NCI-H187 (cell line): ENCODE data around the gene ETS1.

ENCODE experiments used
- DNase-seq, 2 experiments: peaks; one replicate each; lab custom pipeline; 2025; lab: John Stamatoyannopoulos, UW

ETS1 gene

DNA sequence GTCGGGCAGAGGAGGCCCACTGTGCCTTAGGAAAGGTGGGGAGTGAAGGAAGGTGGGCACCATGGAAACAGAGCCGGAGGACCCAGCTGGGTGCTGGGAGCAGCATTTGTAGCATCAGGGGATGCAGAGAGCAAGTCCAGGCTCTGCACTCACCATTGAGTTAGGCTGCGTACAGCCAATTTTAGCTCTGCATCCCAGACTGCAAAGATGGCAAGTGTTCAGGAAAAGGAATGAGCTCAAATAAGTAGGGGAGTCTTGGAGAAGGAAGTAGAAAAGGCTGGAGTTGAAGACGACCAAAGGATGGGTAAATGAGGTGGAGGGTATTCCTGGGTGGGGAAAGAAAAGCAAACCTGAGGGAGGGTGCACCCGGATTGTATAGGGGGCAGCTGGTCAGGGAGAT lies 31.6 kb upstream of the ETS1 start:
- no peak for DNase-seq

DNA sequence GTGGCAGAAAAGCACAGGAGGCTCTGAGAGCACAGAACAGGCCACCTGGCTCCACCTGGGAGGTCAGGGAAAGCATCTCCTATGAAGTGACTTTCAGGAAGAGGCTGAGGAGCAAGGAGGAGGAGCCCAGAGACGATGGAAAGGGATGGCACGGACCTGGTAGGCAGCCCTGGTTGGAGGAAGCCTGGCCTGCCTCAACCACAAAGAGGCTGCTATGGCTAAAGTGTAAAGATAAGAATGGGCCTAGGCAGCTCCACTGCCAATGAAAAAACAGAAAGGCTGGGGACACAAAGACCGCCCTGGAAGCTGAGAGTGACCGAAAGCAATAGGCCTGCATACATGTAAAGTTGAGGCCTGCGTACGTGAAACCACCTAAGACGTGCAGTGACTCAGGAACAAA lies 31.2 kb upstream of the ETS1 start:
- DNase-seq, result no peak

DNA sequence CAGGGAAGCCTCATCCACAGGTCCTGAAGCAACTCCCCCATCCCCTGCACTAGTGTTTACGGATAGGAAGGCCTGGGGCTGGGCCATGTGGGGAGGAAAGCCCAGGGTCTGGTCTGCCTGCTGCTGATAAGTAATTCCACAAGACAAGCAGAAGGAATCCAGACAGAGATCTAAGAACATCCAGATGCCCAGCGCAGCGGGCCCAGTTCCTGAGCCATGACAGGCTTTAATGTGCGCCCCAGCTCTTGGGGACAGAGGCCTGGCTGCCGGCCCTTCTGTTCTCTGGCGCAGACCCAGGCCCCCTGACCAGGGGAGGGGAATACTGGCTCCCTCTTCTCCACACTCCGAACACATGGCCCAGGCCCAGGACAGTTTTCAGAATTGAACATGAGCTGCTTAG lies 28.8 kb upstream of the ETS1 start:
- no peak for DNase-seq

DNA sequence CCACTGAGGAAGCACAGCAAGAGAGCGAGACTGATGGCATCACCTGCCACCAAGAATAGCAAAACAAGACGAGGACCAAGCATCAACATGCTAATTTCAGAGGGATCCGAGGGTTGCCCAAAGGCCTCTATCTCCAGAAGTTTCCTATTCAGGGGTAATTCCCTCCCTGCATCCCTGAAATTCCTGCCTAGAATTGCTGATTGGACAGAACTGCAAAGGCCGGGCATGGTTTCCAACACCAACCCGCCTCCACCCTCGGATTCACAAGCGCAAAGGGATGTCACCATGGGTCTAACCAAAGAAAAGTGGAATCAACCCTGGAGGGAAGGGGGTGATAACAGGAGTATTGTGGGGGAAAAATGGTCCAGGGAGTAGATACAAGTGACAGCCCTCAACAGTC lies 28.3 kb upstream of the ETS1 start:
- DNase-seq, result no peak

DNA sequence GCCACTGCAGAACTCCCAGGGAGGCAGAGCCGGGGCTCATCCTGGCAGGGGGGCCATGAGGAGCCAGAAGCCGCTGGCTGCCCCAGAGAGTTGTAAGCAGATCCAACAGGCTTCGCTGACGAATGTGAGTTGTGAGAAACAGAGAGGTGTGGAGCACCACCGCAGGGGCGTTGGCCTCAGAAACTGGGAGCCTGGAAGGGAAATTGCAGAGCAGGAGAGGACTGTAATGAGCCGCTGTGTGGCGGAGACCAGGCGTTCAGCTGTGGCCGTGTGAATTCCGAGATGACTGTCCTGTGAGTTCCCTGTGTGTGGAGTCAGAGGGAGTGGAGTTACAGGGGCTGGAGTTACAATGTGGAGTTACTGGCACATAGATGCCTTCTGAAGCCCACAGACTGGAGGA lies 27.7 kb upstream of the ETS1 start:
- DNase-seq, result no peak

DNA sequence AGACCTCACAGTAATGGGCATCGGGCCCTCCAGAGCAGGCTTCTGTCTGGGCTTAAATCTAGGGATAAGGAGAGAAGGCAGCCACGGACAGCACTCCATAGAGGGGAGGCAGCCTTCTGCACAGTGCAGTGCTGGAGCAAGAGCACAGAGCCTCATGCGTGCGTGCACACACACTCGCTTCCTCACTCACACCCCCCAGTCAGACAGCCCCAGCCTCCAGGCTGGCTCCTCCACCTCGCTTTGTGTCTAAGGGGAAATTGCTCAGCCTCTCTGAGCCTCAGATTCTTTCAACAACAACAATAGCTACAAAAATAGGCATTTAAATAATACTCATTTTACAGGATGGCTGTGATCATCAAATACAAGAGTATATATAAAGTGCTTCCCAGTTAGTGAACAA lies 26.7 kb upstream of the ETS1 start:
- DNase-seq, result no peak

DNA sequence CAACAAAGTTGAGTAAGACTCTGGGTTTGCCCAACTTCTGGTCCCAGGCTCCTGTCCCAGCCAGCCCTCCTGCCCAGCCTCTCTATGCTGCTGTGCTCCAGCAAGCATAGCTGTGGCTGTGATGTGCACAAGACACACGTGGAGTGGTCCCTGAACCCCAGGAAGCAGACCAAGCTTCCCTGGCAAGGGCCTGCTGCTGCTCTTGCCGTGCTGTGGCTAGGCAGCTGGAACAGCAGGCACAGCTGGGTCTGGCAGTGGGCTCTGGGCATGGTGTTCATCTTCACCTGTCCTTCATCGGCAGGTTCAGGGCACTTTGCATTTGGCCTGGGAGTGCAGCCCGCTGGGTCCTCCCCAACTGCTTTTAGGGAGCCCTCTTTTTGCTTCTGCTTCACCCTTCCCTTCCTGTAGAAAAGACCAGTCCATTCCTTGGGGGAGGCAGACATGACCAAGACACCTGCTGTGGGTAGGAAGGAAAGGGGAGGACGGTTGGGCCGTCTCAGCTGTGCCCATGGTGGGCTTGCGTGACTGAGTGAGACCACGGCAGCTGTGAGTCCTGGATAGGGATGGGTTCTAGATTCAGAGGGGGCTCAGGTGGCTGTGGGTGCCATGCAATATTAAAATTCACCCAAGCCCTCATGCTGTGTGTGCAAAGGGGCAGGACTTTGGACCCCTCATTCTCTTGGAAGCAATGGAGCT lies 26.1 kb upstream of the ETS1 start:
- DNase-seq, result no peak

DNA sequence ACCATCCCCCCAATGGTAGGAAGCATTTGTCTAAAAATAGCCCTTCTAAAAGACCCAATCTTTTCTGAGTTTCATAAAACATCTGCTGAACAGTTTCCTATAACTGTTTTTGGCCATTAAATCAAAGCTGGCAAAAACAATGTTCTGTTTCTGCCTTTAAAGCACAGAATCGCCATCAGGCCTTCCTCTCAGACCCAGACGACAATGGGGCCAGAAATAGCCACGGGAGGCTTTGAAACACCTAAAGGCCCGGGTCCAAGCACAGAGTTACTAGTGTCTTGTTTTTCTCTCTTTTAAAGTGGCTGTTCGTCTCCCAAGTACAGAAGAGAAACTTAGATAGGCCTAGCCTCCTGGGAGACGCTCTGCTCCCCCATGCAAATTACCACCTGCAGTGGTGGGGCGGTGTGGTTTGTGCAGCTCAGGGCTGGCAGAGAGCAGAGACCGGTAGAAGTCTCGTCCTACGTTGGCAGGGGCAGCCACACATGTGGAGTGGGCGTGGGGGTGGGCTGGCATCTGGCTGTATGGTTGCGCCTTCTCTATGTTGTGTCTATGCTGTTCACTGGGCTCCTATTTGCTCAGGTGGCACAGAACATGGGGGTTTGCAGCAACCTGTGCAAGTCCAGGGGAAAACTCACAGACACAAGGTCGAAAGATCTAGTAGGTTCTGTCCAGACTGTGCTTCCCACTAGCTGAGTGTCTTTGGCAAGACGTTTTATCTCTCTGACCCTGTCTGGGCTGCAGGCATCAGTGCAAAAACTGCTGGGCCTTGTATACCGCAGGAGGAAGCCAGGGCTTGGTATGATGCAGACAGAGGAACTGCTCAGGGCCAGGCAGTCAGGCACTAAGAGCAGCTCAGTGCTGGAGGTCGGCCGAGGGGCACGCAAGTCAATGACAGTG lies 23.6 kb upstream of the ETS1 start:
- no peak for DNase-seq

DNA sequence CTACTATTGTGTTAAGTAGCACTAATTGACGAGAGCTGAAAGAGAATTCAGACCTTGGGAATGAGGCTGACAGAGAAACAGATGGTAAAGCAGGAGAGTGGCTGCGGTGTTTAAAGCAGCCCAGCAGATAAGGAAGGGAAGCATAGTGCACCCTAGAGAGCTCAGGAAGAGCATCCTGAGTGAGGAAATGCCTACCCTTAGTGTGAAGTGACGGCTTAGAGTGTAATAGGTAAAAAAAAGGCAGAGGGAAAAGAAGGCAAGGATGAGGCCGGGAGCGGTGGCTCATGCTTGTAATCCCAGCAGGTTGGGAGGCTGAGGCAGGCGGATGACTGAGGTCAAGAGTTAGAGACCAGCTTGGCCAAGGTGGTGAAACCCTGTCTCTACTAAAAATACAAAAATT lies 22.4 kb upstream of the ETS1 start:
- DNase-seq, result no peak

DNA sequence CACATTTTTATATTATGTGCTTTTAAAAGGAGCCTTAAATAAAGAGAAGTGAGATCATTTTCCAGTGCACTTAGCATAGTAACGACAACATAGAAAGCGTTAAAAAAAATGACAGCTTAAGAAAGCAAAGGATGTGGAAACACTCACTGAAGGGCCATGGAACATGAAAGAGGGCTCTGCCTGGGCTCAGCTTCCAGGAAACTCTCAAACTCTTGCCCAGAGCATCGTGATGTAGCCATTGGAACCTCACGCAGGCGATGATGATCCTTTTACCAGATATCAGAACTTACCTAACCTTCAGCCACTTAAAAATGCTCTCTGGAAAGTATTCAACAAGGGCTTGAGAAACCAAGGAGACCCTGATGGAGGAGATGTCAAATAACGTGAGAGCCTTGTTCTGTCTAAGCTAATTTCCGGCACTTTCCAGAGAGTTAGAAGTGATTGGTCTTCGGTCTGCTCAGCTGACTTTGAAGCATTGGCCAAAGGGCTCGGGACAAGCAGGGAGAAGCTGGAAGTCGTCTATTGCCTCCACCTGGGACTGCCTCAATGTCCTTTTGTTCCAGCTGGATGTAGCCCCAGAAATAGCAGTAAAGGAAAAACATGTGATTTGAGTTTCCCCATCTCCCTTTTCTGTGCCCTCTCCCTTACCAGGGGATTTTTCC lies 21.5 kb upstream of the ETS1 start:
- DNase-seq, result no peak

DNA sequence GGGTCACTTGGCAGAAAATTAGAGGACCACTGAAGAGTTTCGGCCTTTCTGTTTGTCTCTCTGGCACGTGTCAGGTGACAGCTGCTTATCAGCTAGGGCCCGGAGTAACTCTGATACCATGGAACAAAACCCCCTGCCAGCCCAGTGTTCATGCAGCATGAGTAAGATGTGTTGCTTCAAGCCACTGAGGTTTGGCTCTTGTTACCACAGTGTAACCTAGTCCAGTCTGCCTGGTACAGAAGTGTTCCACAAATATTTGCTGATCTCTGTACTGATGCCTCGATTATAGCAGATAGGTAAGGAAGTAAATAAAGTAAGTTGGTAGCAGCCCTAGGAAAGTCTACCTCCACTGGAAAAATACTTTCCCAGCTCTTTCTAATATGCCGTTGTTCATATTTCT lies 20.5 kb upstream of the ETS1 start:
- DNase-seq, result no peak

DNA sequence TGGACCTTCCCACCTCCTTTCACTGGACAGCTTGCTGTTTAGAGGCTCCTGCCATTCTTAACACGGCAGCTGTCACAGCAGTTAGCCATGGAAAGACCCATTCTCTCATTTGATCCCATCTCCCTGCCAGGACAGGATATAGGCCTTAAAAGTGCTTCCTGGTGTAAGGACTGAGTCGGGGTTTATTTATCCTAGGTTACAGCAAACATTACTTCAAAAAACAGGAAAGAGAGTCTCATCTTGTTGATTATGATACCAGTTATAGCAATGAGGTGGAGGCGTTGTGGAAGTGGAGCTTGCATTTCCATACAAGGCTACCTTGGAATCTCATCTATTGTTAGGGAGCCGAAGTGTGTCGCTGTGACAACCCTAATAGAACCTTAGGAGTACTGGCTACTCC lies 17.4 kb upstream of the ETS1 start:
- no peak for DNase-seq

DNA sequence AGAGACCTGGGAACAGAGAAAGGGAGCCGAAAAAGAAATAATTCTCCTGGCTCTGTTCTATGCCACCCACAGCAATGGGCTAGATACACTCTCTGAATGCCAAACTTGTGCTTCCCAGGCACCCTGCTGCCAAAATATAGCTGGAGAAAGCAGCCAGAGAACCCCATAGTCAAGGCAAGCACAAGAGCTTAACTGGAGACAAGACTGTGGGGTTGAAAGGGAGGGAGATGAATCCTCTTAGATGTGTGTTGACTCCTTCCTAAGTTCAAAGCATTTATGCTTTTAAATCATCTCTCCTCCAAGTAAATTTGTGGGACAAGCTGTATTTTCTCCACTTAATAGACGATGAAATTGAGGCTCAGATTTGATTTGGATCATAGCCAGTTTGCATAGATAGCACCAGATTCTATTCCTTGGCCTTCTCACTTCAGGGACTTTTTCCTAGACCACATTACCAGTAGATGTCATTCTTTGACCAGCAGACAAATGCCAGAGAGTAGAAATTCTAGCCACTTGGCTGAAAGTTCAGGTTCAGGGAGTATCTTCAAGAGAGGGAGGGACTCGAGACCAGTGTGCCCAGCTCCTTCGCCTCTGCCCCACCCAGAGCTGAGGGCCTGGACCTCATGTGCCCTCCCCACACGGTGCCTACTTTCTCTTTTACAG lies 16.5 kb upstream of the ETS1 start:
- no peak for DNase-seq

DNA sequence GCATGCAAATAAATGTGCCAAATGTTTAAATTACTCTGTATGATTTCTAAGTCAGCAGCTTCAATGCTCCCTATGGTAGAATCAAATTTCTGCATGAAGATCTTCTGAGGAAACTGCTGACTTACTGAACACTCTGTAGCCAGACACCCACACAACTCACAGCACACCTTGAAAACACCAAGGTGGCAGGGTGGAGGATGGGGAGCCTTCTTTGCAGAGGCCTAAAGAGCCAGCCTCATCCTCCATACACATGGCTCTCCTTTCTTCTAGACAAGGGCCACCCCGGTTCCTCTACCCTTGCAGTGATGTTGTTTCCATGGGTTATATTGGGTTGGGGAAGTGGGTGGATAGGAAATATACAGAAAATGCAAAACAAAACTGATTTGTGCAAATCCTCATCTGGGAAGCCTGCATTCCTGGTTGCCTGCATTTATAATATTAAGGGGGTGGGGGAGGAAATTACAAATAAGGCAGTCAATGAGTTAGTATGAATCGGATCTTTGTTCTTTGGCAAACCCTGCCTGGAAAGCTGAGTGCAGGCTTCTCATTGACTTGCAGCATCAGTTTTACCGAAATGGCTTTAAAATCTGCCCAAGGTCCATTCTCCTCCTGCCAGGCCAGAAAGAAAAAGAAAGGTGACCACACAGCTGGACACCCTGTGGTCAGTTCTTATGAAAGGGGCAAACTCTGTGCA lies 15.8 kb upstream of the ETS1 start:
- no peak for DNase-seq

DNA sequence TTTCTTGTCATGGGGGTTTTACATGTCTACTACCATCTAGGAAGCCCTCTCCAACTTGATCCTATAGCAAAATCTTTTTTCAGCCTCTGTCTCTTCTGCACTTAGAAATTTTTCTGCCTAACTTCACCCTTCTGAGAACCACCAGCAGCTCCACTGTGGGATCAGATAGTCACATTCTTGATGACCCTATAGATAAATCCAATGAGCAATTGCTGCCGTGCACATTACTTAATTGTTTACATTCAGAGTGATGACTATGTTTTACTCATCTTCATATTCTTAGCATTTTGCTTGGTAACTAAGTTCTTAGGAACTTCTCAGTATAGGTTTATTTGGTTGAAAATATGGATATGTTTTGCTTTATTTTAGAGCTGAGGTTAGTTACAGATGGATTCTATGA lies 12.4 kb upstream of the ETS1 start:
- DNase-seq, result no peak

DNA sequence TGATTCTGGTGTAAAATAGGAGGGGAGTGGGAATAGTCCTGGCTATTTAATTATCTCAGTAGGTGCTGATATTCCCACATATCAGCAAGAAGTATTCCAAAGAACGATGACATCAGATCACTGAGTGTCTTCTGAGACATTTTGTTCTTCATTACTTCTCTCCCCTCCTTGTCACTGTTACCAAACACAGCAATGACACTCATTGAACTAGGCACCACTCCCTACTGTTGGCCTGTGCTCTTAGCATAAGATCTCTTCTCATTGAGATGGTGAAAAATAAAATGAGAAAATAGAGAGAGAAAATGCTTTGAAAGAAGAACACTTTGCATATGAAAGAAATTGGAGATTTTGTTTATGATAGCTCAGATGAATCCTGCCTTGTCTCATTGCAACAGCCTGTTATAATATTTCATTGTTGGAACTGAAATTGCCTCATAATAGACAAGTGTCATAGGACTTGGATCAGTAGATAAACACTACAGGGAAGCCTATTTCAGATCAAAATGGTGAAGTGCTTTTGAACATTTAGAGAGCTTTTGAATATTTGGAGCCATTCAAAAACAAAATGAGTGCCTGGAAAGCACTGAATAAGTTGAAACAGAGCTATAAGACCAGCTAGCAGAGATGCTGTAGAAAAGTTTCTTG lies 11.3 kb upstream of the ETS1 start:
- no peak for DNase-seq

DNA sequence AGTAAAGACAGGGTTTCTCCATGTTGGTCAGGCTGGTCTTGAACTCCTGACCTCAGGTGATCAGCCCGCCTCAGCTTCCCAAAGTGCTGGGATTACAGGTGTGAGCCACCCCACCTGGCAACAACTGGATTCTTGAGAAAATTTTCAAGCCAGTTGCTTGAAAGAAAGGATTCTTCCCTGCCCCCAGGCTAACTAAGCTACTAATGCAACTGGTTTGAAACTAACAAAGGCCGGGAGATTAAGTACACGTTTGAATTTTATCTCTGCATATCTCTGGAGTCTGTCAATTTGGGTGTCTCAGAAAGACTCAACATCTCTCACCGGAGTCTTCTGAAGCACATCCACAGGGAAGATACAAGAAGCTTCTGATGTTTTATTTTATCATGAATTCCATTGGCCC lies 10.7 kb upstream of the ETS1 start:
- no peak for DNase-seq

DNA sequence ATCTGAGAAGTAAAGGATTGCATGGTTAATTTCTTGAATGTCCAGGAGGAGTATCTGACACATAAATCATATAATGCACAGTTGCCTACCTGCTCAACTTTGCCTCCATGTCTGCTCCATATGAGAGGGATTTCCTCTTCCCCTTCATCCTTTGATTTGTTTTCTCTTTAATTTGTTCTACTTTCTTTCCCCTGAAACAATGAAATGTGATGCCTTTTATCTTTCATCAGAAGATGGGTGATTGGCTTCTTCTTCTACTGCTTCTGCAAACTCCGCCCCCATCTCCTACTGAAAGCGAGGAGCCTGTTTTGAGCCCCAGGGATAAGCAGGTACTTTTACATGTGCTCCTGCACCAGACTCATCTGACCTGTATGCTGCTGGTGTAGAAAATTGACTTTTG lies 9.9 kb upstream of the ETS1 start:
- DNase-seq, result no peak

DNA sequence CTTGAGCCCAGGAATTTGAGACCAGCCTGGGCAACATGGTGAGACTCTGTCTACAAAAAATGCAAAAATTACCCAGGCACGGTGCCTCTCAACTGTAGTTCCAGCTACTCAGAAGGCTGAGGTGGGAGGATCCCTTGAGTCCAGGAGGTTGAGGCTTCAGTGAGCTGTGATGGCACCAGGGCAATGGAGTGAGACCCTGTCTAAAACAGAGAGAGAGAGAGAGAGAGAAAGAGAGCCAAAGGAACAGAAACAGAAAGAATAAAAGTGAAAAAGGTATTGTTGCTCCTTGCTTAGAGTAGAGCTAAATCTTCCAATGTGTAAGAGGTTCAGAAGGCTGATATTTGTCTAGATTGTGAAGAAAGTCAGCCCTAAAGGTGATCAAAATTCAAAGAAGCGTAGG lies 8.9 kb upstream of the ETS1 start:
- DNase-seq, result no peak

DNA sequence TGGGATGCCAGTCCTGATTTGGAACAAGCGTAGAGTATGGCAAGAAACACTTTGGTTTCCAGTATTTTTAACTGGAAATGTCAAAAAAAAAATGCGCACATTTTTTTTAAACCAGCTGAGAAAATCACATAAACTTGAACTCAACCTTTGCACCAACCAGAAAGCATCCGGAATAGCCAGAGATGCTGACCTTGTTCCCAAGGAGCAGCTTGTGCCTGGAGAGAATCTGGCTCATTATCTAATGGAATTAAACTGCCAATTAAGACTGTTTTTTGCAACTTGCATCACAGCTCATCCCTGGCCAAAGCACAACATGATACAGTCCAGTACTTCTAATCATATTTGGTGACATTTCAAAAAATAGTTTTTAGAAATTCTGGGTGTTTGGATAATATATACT lies 8.4 kb upstream of the ETS1 start:
- DNase-seq, result no peak

DNA sequence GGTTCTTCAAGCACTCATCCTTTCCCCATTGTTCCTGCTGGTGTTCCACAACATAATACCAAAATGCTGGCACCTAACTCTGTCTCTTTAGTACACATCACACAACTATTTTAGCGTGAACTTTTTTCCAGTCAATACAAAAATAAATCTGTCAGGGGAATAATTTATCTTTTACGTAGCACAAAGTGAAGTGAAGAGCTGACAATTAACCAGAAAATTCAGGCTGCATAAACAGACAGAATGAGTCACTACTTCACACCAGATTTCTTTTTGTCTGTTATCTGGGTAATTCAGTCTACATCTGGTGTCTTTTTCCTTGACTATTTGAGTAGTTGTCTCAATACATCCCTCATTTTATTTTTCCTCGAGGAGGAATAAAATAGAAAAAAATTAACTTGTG lies 7.9 kb upstream of the ETS1 start:
- no peak for DNase-seq

DNA sequence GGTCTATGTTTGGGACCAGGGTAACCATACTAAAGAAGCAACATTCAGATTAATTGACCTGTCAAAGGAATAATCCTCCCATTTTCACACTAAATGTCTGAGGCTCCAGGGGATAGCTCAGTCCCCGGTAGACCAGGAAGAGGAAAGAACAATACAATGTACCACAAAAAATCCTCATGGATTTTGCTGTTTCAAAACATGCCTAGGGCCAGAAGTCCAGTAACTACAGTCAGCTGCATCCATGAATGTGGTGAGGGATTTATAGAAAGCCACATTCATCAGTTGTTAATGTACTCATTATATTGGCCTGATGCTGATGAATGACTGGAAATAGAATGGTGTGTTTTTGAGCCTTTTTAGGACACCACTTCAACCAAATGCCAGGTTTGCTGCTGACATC lies 6.9 kb upstream of the ETS1 start:
- DNase-seq, result no peak
